Ascending aorta (tissue), 2 donors: ENCODE results near the gene TIPIN. TPM values are rescaled to one million over a fixed set of nuclear protein-coding genes. Genes with fewer than 3 reads are reported as not detected.
"Not testable (repeated sequence)": the region's sequence is repeated elsewhere in the genome, so short reads cannot be mapped to it uniquely, and the experiment has no call there.

Experiments
- DNase-seq, 2 donors: peaks; one replicate each; pipeline ENCODE4 v3.0.0-alpha.2; 2019; ENCODE audit warnings: low spot score in 2 of 2
- H3K27ac ChIP-seq, 2 donors: fragments of 200-600 bp; sonication (generic); one replicate each; pipeline ENCODE4 v1.5.1; 2016 to 2017; ENCODE audit warnings: mild to moderate bottlenecking in 1 of 2
- H3K27me3 ChIP-seq: fragments of 200-600 bp; sonication (generic); one replicate; pipeline ENCODE4 v1.5.1; 2017
- H3K36me3 ChIP-seq, 2 donors: fragments of 200-600 bp; sonication (generic); one replicate each; pipeline ENCODE4 v1.5.1; 2016
- H3K4me1 ChIP-seq, 2 donors: fragments of 200-600 bp; sonication (generic); one replicate each; pipeline ENCODE4 v1.5.1; 2016 to 2017; ENCODE audit warnings: mild to moderate bottlenecking in 1 of 2
- H3K4me3 ChIP-seq, 2 donors: fragments of 200-600 bp; sonication (generic); one replicate each; pipeline ENCODE4 v1.5.1; 2016 to 2017; ENCODE audit warnings: mild to moderate bottlenecking in 1 of 2
- H3K9me3 ChIP-seq, 2 donors: fragments of 200-600 bp; sonication (generic); one replicate each; pipeline ENCODE4 v1.5.1; 2016
- CTCF ChIP-seq, 3 experiments: fragments of 200-600 bp in 2 of 3; fragments of 450-650 bp in 1 of 3; sonication (generic) in 2 of 3; IDR thresholded peaks; one replicate each; pipeline ENCODE4 v1.5.1; 2016 to 2019; ENCODE audit warnings: antibody characterized with exemption in 3 of 3, mild to moderate bottlenecking in 1 of 3, moderate library complexity in 1 of 3
- intact Hi-C: fragments of 100-400 bp; cut with DNase I; formaldehyde crosslinking; loops from one replicate; pipeline ENCODE4 v1.15.1; 2023
- total RNA-seq: library from RNA; depleted of rRNA; stranded (reverse); fragments of >200 nt; gene quantifications from one replicate; pipeline ENCODE4 v1.1.0, GENCODE V29; 2016

Gene TIPIN
- total RNA-seq, 1 donor from 2014 or later: 6.1 TPM

GRCh38 chr15:66394915-66395314 is 38.4 kb upstream of the TIPIN start:
- H3K27ac ChIP-seq: no peak overlapping the region
- no peaks in the 10 kb centered on the region for H3K27me3 ChIP-seq
- no peak overlapping the region for H3K4me3 ChIP-seq
- no peaks in the 10 kb centered on the region for H3K9me3 ChIP-seq
- DNase-seq: no peak
- TF ChIP-seq CTCF (IDR thresholded peaks at IDR 0.05): no peak
- peaks cover 0 to 2% of the 10 kb centered on the region in 2 donors for H3K4me1 ChIP-seq
- H3K36me3 ChIP-seq: peaks cover 0 to 13% of the 10 kb centered on the region in 2 donors
- intact Hi-C loops: no loop called here

GRCh38 chr15:66394472-66394871 is 38.0 kb upstream of the TIPIN start:
- H3K27ac ChIP-seq: no peak overlapping the region
- intact Hi-C loops: no loop called here
- H3K9me3 ChIP-seq: no peaks in the 10 kb centered on the region
- peaks cover 0 to 11% of the 10 kb centered on the region in 2 donors for H3K36me3 ChIP-seq
- peaks cover 0 to 2% of the 10 kb centered on the region in 2 donors for H3K4me1 ChIP-seq
- no peak for TF ChIP-seq CTCF (IDR thresholded peaks at IDR 0.05)
- no peak for DNase-seq
- H3K27me3 ChIP-seq: no peaks in the 10 kb centered on the region
- no peak overlapping the region for H3K4me3 ChIP-seq

- H3K4me3 ChIP-seq, H3K27ac ChIP-seq, H3K9me3 ChIP-seq, DNase-seq, H3K4me1 ChIP-seq, intact Hi-C loops, H3K36me3 ChIP-seq, H3K27me3 ChIP-seq: not testable (repeated sequence)
These were observed 36.6 kb upstream of the TIPIN start for GRCh38 chr15:66393037-66393436.

GRCh38 chr15:66390678-66391077 is 34.2 kb upstream of the TIPIN start:
- Histone ChIP-seq H3K36me3 (no peaks in the 10 kb centered on the region), H3K4me3 (no peak overlapping the region), H3K9me3 (no peaks in the 10 kb centered on the region), H3K27me3 (no peaks in the 10 kb centered on the region), H3K27ac (no peak overlapping the region), H3K4me1 (peaks cover 6 to 12% of the 10 kb centered on the region in 2 donors)
- TF ChIP-seq CTCF (IDR thresholded peaks at IDR 0.05): no peak
- no peak for DNase-seq
- intact Hi-C loops: no loop called here

GRCh38 chr15:66389859-66390381 is 33.4 kb upstream of the TIPIN start:
- no peak for TF ChIP-seq CTCF (IDR thresholded peaks at IDR 0.05)
- intact Hi-C loops: loop anchor here (10.0 kb wide), 1 partner anchor 465 kb away; no protein-coding TSS in a partner anchor
- Histone ChIP-seq H3K9me3 (no peaks in the 10 kb centered on the region), H3K27me3 (no peaks in the 10 kb centered on the region), H3K36me3 (no peaks in the 10 kb centered on the region), H3K4me1 (peaks cover 6 to 12% of the 10 kb centered on the region in 2 donors), H3K4me3 (no peak overlapping the region), H3K27ac (no peak overlapping the region)
- no peak for DNase-seq

GRCh38 chr15:66389098-66389858 is 32.8 kb upstream of the TIPIN start:
- no peak overlapping the region for H3K27ac ChIP-seq
- H3K4me1 ChIP-seq: peaks cover 6 to 12% of the 10 kb centered on the region in 2 donors
- H3K4me3 ChIP-seq: no peak overlapping the region
- no peak for TF ChIP-seq CTCF (IDR thresholded peaks at IDR 0.05)
- DNase-seq: no peak
- H3K9me3 ChIP-seq: no peaks in the 10 kb centered on the region
- no peaks in the 10 kb centered on the region for H3K27me3 ChIP-seq
- intact Hi-C loops: loop anchor here (10.0 kb wide), 1 partner anchor 466 kb away; no protein-coding TSS in a partner anchor
- H3K36me3 ChIP-seq: no peaks in the 10 kb centered on the region
